Ishikawa (cell line): ENCODE results near the gene MAGEA8.

Experiments used
- CEBPB ChIP-seq: IDR thresholded peaks from 2 replicates; pipeline ENCODE4 v1.6.1; 2012
- CREB1 ChIP-seq: IDR thresholded peaks from 2 replicates; pipeline ENCODE4 v1.6.1; 2012; ENCODE audit warnings: low read depth
- EGR1 ChIP-seq: IDR thresholded peaks from 2 replicates; pipeline ENCODE4 v1.6.1; 2012
- EP300 ChIP-seq: IDR thresholded peaks from 2 replicates; pipeline ENCODE4 v1.6.1; 2012; ENCODE audit warnings: borderline replicate concordance
- FOXM1 ChIP-seq: IDR thresholded peaks from 2 replicates; pipeline ENCODE4 v1.6.1; 2012; ENCODE audit warnings: low read depth, borderline replicate concordance
- NFIC ChIP-seq: IDR thresholded peaks from 2 replicates; pipeline ENCODE4 v1.6.1; 2012
- RAD21 ChIP-seq: IDR thresholded peaks from 2 replicates; pipeline ENCODE4 v1.6.1; 2012; ENCODE audit warnings: low read depth
- TAF1 ChIP-seq: IDR thresholded peaks from 2 replicates; pipeline ENCODE4 v1.6.1; 2012; ENCODE audit warnings: low read depth, mild to moderate bottlenecking
- TCF12 ChIP-seq: IDR thresholded peaks from 2 replicates; pipeline ENCODE4 v1.6.1; 2012; ENCODE audit warnings: low read depth
- TEAD4 ChIP-seq: IDR thresholded peaks from 2 replicates; pipeline ENCODE4 v1.6.1; 2012
- YY1 ChIP-seq: IDR thresholded peaks from 2 replicates; pipeline ENCODE4 v1.6.1; 2012; ENCODE audit warnings: low read depth
- ZBTB7A ChIP-seq: IDR thresholded peaks from 2 replicates; pipeline ENCODE4 v1.6.1; 2012; ENCODE audit warnings: low read depth
- TF ChIP-seq, protein P1 (sequence below): IDR thresholded peaks from 2 replicates; pipeline ENCODE4 v1.6.1; 2012
- TF ChIP-seq, protein P2 (sequence below): IDR thresholded peaks from 2 replicates; pipeline ENCODE4 v1.6.1; 2012
- TF ChIP-seq, protein P3 (sequence below): IDR thresholded peaks from 2 replicates; pipeline ENCODE4 v1.6.1; 2012; ENCODE audit warnings: low read depth, mild to moderate bottlenecking

MAGEA8 gene, protein sequence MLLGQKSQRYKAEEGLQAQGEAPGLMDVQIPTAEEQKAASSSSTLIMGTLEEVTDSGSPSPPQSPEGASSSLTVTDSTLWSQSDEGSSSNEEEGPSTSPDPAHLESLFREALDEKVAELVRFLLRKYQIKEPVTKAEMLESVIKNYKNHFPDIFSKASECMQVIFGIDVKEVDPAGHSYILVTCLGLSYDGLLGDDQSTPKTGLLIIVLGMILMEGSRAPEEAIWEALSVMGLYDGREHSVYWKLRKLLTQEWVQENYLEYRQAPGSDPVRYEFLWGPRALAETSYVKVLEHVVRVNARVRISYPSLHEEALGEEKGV

DNA sequence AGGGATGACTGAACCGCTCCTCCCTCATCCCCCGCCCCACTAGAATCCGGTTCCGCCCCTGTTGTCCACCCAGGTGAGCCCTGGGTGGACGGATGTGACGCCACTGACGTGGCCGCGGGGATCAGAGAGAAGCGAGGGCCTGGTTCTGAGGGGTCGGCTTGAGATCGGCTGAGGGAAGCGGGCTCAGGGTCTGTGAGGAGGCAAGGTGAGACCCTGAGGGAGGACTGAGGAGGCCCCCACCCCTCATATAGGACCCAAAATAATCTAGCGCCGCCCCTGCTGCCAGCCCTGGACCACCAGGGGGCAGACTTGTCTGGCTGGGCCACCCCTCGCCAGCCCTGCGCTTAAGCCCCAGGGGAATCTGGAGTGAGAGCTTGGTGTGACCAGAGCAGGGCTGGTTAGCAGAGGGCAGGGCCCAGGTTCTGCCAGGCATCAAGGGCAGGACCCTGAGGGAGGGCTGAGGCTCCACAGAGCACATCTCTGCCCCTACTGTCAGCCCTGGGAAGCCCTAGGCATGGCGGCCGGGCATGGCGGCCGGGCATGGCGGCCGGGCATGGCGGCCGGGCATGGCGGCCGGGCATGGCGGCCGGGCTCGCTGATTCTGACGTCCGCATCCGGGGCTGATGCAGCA, at the start of gene MAGEA8:
TSS of gene MAGEA8 (plus strand) at position 103 of the 631 bp plus-strand sequence. CDS start 3,090 bp downstream, outside the sequence.
- TF ChIP-seq, protein P1, sequence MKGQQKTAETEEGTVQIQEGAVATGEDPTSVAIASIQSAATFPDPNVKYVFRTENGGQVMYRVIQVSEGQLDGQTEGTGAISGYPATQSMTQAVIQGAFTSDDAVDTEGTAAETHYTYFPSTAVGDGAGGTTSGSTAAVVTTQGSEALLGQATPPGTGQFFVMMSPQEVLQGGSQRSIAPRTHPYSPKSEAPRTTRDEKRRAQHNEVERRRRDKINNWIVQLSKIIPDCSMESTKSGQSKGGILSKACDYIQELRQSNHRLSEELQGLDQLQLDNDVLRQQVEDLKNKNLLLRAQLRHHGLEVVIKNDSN: no peak
- TF ChIP-seq CEBPB (no peak), CREB1 (no peak), FOXM1 (no peak), NFIC (no peak), YY1 (no peak), TEAD4 (no peak), TAF1 (no peak), RAD21 (no peak), EP300 (no peak), TCF12 (no peak), ZBTB7A (no peak), EGR1 (no peak)
- TF ChIP-seq, protein P2, sequence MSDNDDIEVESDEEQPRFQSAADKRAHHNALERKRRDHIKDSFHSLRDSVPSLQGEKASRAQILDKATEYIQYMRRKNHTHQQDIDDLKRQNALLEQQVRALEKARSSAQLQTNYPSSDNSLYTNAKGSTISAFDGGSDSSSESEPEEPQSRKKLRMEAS: no peak
- TF ChIP-seq, protein P3, sequence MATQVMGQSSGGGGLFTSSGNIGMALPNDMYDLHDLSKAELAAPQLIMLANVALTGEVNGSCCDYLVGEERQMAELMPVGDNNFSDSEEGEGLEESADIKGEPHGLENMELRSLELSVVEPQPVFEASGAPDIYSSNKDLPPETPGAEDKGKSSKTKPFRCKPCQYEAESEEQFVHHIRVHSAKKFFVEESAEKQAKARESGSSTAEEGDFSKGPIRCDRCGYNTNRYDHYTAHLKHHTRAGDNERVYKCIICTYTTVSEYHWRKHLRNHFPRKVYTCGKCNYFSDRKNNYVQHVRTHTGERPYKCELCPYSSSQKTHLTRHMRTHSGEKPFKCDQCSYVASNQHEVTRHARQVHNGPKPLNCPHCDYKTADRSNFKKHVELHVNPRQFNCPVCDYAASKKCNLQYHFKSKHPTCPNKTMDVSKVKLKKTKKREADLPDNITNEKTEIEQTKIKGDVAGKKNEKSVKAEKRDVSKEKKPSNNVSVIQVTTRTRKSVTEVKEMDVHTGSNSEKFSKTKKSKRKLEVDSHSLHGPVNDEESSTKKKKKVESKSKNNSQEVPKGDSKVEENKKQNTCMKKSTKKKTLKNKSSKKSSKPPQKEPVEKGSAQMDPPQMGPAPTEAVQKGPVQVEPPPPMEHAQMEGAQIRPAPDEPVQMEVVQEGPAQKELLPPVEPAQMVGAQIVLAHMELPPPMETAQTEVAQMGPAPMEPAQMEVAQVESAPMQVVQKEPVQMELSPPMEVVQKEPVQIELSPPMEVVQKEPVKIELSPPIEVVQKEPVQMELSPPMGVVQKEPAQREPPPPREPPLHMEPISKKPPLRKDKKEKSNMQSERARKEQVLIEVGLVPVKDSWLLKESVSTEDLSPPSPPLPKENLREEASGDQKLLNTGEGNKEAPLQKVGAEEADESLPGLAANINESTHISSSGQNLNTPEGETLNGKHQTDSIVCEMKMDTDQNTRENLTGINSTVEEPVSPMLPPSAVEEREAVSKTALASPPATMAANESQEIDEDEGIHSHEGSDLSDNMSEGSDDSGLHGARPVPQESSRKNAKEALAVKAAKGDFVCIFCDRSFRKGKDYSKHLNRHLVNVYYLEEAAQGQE: no peak

DNA sequence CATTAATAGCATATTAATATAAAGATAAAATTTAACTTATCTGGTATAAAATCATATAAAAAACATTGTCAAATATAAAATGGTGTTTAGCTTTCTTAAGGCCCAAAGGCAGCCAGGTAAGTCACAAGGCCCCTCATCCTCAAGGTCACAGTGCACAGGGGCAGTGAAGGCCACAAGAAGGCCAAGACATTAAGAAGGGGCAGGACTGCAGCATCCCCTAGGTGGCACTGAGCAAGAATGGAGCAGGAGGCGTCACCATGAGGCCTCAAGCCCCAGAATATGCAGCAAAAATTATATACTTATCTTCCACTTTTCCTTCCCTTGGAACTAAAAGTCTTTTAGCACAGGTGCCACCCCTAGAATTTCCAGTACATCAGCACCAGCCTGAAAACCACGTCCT, 49.5 kb upstream of the MAGEA8 start:
- TF ChIP-seq YY1 (no peak), TAF1 (no peak)

DNA sequence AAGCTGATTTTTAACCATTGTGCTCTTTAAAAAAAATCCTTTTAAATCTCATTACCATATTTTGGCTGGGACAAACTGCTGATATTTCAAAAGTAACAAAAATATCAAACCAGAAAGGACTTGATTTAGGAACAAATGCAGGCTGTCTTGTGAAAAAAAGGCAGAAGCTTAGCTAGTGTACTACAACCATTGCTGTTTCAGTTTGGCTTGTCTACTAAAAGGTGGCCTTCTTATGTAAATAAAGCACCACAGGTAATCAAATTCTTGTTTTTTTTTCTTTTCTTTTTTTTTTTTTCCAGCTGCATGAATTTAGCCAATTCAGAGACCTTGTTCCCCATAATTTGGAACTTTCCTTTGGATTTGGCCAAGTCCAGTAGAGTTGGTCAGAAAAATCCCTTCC, 43.8 kb upstream of the MAGEA8 start:
- no peak for TF ChIP-seq EGR1
- no peak for TF ChIP-seq TCF12
- no peak for TF ChIP-seq CREB1
- no peak for TF ChIP-seq CEBPB
- TF ChIP-seq, protein P3: no peak
- no peak for TF ChIP-seq NFIC
- TF ChIP-seq TEAD4: no peak
- no peak for TF ChIP-seq YY1
- TF ChIP-seq TAF1: no peak
- TF ChIP-seq ZBTB7A: no peak
- no peak for TF ChIP-seq FOXM1
- no peak for TF ChIP-seq RAD21
- TF ChIP-seq, protein P2: no peak
- TF ChIP-seq, protein P1: no peak
- TF ChIP-seq EP300: no peak

DNA sequence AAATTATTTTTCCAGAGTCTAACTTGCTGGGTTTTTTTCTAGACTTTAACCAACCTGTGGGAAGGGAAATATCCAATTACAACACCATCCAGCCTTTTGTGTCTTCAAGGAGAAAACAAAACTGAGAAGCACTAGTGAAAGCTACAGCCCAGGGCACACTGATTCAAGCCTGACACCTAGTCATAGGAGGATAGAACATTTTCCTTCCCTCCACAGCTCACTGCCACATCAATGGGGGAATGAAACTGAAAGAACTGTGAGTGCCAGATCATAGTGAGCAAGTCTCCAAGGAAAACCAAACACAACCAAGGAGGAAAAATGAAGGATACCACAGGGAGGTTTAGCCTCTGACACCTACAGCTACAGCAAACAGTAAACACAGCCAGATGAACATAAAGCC, 43.3 kb upstream of the MAGEA8 start:
- TF ChIP-seq TEAD4 (no peak), ZBTB7A (no peak), YY1 (no peak), EP300 (no peak), NFIC (no peak), EGR1 (no peak), CREB1 (no peak), TCF12 (no peak), FOXM1 (no peak), RAD21 (no peak), TAF1 (no peak), CEBPB (no peak)
- TF ChIP-seq, protein P2: no peak
- TF ChIP-seq, protein P1: no peak
- TF ChIP-seq, protein P3: no peak
